OCI-LY1 (cell line): ENCODE data around the gene PROC.

Source experiments
- H2AFZ ChIP-seq: fragments of 200-600 bp; sonication (generic), shearing (Covaris generic); 2 replicates; pipeline ENCODE4 v1.6.0; 2014; ENCODE audit warnings: antibody characterized with exemption, mild to moderate bottlenecking, low read length
- H3F3A ChIP-seq: fragments of 200-600 bp; sonication (generic), shearing (Covaris generic); 2 replicates; pipeline ENCODE4 v1.6.0; 2014; ENCODE audit warnings: mild to moderate bottlenecking, antibody characterized with exemption, low read length, moderate library complexity; ENCODE audit not compliant: insufficient read depth
- H3K27ac ChIP-seq: fragments of 200-600 bp; sonication (generic); 2 replicates; pipeline ENCODE4 v1.5.1; 2014; ENCODE audit warnings: low read length, mixed run types, mild to moderate bottlenecking, low read depth; ENCODE audit not compliant: poor library complexity, severe bottlenecking
- H3K27me3 ChIP-seq: fragments of 200-600 bp; sonication (generic); 2 replicates; pipeline ENCODE4 v1.6.0; 2014; ENCODE audit warnings: antibody characterized with exemption, mild to moderate bottlenecking, low read length, moderate library complexity; ENCODE audit not compliant: insufficient read depth
- H3K36me3 ChIP-seq: fragments of 200-600 bp; sonication (generic); 2 replicates; pipeline ENCODE4 v1.6.1; 2014; ENCODE audit warnings: mild to moderate bottlenecking, antibody characterized with exemption, low read length, moderate library complexity, mixed read lengths; ENCODE audit not compliant: insufficient read depth
- H3K4me1 ChIP-seq: fragments of 200-600 bp; sonication (generic); 2 replicates; pipeline ENCODE4 v1.5.1; 2014; ENCODE audit warnings: mild to moderate bottlenecking, low read length, moderate library complexity; ENCODE audit not compliant: insufficient read depth, severe bottlenecking
- H3K4me2 ChIP-seq: fragments of 200-600 bp; sonication (generic), shearing (Covaris generic); 2 replicates; pipeline ENCODE4 v1.6.1; 2014; ENCODE audit warnings: low read length
- H3K4me3 ChIP-seq: fragments of 200-600 bp; sonication (generic); 2 replicates; pipeline ENCODE4 v1.5.1; 2014; ENCODE audit warnings: low read length, low read depth, mild to moderate bottlenecking, mixed read lengths; ENCODE audit not compliant: poor library complexity, severe bottlenecking
- H3K79me2 ChIP-seq: fragments of 200-600 bp; shearing (Covaris generic); 2 replicates; pipeline ENCODE4 v1.6.1; 2016; ENCODE audit warnings: mixed run types, low read length, mixed read lengths; ENCODE audit not compliant: insufficient read depth
- H3K9ac ChIP-seq: fragments of 200-600 bp; sonication (generic), shearing (Covaris generic); 2 replicates; pipeline ENCODE4 v1.6.1; 2014; ENCODE audit warnings: mild to moderate bottlenecking, low read length, mixed read lengths
- H3K9me2 ChIP-seq: fragments of 200-600 bp; sonication (generic), shearing (Covaris generic); 2 replicates; pipeline ENCODE4 v1.6.1; 2014; ENCODE audit warnings: low read depth, mild to moderate bottlenecking, low read length, mixed read lengths
- H3K9me3 ChIP-seq: fragments of 200-600 bp; shearing (Covaris generic); 2 replicates; pipeline ENCODE4 v1.6.1; 2014; ENCODE audit warnings: low read length, mixed read lengths
- H4K20me1 ChIP-seq: fragments of 200-600 bp; sonication (generic), shearing (Covaris generic); 2 replicates; pipeline ENCODE4 v1.6.0; 2016; ENCODE audit warnings: mild to moderate bottlenecking, low read length; ENCODE audit not compliant: insufficient read depth
- EZH2 ChIP-seq: fragments of 200-600 bp; sonication (generic), shearing (Covaris generic); IDR thresholded peaks from 2 replicates; pipeline ENCODE4 v1.8.0; 2017; ENCODE audit warnings: borderline replicate concordance, mixed run types, mild to moderate bottlenecking, antibody characterized with exemption, low read length, moderate library complexity, mixed read lengths
- TF ChIP-seq, protein P1 (sequence below): fragments of 200-600 bp; sonication (generic), shearing (Covaris generic); IDR thresholded peaks from 2 replicates; pipeline ENCODE4 v1.5.1; 2017; ENCODE audit warnings: mild to moderate bottlenecking, antibody characterized with exemption, low read length, moderate library complexity, mixed read lengths

PROC gene

DNA sequence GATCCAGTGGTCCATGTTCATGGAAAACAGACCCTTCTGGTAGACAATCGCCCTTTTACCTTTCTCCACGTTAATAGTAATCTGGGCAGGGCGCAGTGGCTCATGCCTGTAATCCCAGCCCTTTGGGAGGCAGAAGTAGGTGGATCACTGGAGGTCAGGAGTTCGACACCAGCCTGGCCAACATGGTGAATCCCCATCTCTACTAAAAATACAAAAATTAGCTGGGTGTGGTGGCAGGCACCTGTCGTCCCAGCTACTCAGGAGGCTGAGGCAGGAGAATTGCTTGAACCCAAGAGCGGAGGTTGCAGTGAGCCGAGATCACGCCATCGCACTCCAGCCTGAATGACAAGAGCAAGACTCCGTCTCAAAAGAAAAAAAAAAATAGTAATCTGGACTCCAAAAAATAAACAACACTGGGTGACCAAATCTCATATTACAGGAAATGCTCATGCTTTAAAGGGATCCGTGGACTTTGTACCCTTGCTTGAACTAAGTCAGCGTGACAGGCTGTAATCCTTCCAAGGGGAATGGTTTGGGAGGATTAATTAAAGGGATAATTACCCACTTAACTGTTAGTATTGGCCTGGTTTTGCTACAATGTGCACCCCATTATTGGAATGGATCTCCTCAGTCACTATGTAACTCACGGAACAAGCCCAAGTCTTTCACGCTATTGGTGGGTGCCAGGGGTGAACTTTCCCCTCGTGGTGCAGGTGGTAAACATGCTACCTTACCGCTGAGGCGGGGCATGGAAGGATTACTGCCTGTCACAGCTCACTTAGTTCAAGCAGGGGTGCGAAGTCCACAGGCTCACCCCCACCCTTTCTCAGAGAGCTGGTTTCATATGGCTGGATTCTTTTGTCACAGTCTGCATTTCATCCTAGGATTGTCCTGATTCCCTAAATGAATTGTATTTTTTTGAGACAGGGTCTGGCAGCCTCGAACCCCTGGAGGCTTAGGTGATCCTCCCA is 36.7 kb downstream of the PROC start:
- Histone ChIP-seq H3K9me2 (no peaks in the 10 kb centered on the region), H3K27ac (no peak overlapping the region), H2AFZ (no peak overlapping the region), H3K4me2 (no peak overlapping the region), H3K4me1 (no peaks in the 10 kb centered on the region), H3K4me3 (no peak overlapping the region), H3F3A (no peaks in the 10 kb centered on the region), H3K36me3 (no peaks in the 10 kb centered on the region), H3K79me2 (no peaks in the 10 kb centered on the region), H3K27me3 (no peaks in the 10 kb centered on the region), H4K20me1 (no peaks in the 10 kb centered on the region), H3K9ac (no peak overlapping the region), H3K9me3 (no peaks in the 10 kb centered on the region)
- TF ChIP-seq, protein P1, sequence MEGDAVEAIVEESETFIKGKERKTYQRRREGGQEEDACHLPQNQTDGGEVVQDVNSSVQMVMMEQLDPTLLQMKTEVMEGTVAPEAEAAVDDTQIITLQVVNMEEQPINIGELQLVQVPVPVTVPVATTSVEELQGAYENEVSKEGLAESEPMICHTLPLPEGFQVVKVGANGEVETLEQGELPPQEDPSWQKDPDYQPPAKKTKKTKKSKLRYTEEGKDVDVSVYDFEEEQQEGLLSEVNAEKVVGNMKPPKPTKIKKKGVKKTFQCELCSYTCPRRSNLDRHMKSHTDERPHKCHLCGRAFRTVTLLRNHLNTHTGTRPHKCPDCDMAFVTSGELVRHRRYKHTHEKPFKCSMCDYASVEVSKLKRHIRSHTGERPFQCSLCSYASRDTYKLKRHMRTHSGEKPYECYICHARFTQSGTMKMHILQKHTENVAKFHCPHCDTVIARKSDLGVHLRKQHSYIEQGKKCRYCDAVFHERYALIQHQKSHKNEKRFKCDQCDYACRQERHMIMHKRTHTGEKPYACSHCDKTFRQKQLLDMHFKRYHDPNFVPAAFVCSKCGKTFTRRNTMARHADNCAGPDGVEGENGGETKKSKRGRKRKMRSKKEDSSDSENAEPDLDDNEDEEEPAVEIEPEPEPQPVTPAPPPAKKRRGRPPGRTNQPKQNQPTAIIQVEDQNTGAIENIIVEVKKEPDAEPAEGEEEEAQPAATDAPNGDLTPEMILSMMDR = no peak
- no peak for TF ChIP-seq EZH2

DNA sequence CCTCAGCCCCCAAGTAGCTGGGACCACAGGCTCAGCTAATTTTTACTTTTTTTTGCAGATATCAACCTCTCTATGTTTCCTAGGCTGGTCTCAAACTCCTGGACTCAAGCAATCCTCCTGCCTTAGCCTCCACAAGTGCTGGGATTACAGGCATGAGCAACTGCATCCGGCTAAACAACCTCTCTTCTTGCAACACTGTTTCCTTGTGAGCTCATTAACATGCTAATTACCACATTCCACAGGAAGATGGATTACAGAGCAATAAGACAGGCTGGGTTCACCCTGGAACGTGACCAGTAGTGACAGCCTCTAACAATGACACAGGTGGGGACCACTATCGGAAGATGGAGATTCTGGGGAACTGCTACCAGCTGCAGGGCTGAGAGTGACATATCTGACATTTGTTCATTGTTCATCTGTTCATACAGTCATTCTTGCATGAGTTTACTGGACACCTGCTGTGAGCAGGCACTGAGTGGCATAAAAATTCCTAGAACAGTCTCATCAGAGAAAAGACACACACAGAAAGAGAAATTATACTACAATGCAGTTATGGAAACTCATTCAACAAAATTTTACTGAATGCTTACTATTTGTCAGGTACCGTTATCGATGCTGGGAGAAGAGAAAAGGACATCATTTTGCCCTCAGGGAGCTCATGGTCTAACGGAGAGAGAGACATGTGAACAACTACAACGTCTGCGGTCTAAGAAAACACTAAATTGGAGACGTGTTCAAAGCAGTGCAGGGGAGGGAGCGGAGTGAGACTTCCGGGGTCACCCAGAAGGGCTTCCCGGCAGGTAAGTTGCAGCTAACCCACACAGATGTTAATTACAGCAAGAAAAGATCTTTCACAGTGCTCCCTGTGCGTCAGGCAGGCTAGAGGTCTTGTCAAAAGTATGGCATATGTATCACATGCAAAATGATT is 37.6 kb downstream of the PROC start:
- Histone ChIP-seq H3K79me2 (no peaks in the 10 kb centered on the region), H3K4me3 (no peak overlapping the region), H2AFZ (no peak overlapping the region), H3K36me3 (no peaks in the 10 kb centered on the region), H3K27me3 (no peaks in the 10 kb centered on the region), H3K9ac (no peak overlapping the region), H3K9me2 (no peaks in the 10 kb centered on the region), H3K27ac (no peak overlapping the region), H3F3A (no peaks in the 10 kb centered on the region), H3K9me3 (no peaks in the 10 kb centered on the region), H3K4me2 (no peak overlapping the region), H4K20me1 (no peaks in the 10 kb centered on the region), H3K4me1 (no peaks in the 10 kb centered on the region)
- TF ChIP-seq EZH2 = no peak
- TF ChIP-seq, protein P1 = no peak

DNA sequence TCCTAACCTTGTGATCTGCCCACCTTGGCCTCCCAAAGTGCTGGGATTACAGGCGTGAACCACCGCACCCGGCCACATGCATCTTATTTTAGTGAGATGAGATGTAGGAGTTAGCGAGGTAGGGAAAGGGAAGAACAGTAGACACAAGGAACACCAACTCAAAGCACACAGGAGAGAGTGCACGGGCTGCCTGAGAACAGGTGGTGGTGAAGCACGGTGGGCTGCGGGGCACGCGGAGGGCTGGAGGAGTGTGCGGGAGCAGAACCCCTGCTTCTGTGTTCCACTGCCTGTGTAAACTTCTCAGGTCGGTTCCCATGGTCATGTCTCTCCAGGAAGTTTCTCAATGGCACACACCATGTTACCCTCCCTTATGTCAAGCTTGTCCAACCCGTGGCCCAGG is 38.7 kb downstream of the PROC start:
- Histone ChIP-seq H3K4me1 (no peaks in the 10 kb centered on the region), H3K9me3 (no peaks in the 10 kb centered on the region), H3K27me3 (no peaks in the 10 kb centered on the region), H3F3A (no peaks in the 10 kb centered on the region), H3K4me2 (no peak overlapping the region), H4K20me1 (no peaks in the 10 kb centered on the region), H2AFZ (no peak overlapping the region), H3K9ac (no peak overlapping the region), H3K27ac (no peak overlapping the region), H3K4me3 (no peak overlapping the region), H3K79me2 (no peaks in the 10 kb centered on the region), H3K9me2 (no peaks in the 10 kb centered on the region), H3K36me3 (no peaks in the 10 kb centered on the region)
- TF ChIP-seq EZH2 = no peak
